ENCODE measurements around the gene NFATC2.

GRCh38 chr20:51562027-51562331 is 19.5 kb upstream of the NFATC2 start:
- TF ChIP-seq CTCF (conservative IDR thresholded peaks at IDR 0.05 in 1 of 2, IDR thresholded peaks at IDR 0.05 in 1 of 2; ENCODE audit: extremely low read depth in 1 of 2, insufficient read depth in 1 of 2, low read depth in 1 of 2, low read length in 2 of 2) (no peak), EZH2 (IDR thresholded peaks at IDR 0.05; ENCODE audit: borderline replicate concordance, low read length) (no peak)

All from mammary epithelial cell (primary cell).